Naive thymus-derived CD4-positive, alpha-beta T cell (primary cell): ENCODE measurements around the gene MED13L. TPM values are rescaled to one million over a fixed set of nuclear protein-coding genes. Genes with fewer than 3 reads are reported as not detected.

Source experiments
- ATAC-seq: fragments of 150-1000 bp; cut with Tn5 transposase; 2 replicates; pipeline ENCODE4 v1.10.0; 2021; ENCODE audit warnings: mild to moderate bottlenecking, moderate library complexity
- CTCF ChIA-PET: fragments of 350-600 bp; sonication (Branson Sonifier 250); formaldehyde crosslinking; loops from one replicate; lab custom pipeline; 2021; ENCODE audit warnings: antibody characterized with exemption; lab: Charles Lee
- POLR2A ChIA-PET: fragments of 350-600 bp; sonication (Branson Sonifier 250); formaldehyde crosslinking; loops from one replicate; lab custom pipeline; 2021; ENCODE audit warnings: antibody characterized with exemption, inconsistent platforms; lab: Charles Lee
- DNase-seq, 9 donors: peaks; one replicate each; pipeline versions ENCODE4 v3.0.0 to v3.0.0-alpha.2; 2020 to 2022; ENCODE audit warnings: mixed read lengths in 1 of 9
- H3K27ac ChIP-seq: one replicate; pipeline ENCODE4 v1.7.0; 2013; ENCODE audit warnings: mild to moderate bottlenecking, low read depth, low read length, moderate library complexity
- H3K27me3 ChIP-seq, 2 donors: one replicate each; pipeline ENCODE4 v1.7.0; 2013; ENCODE audit warnings: low read length in 2 of 2, mild to moderate bottlenecking in 2 of 2, moderate library complexity in 2 of 2; ENCODE audit not compliant: control insufficient read depth in 2 of 2, insufficient read depth in 2 of 2
- H3K36me3 ChIP-seq, 3 experiments: 1 replicate in 2 of 3; 2 replicates in 1 of 3; pipeline ENCODE4 v1.7.0; 2013; ENCODE audit warnings: low read length in 3 of 3, mild to moderate bottlenecking in 3 of 3, moderate library complexity in 1 of 3; ENCODE audit not compliant: insufficient read depth in 3 of 3, control insufficient read depth in 2 of 3
- H3K4me1 ChIP-seq, 2 donors: one replicate each; pipeline ENCODE4 v1.7.0; 2013; ENCODE audit warnings: low read length in 2 of 2, mild to moderate bottlenecking in 2 of 2, moderate library complexity in 1 of 2; ENCODE audit not compliant: control insufficient read depth in 2 of 2, insufficient read depth in 2 of 2
- H3K4me3 ChIP-seq: 2 replicates; pipeline ENCODE4 v1.7.0; 2013; ENCODE audit warnings: mild to moderate bottlenecking, low read length
- H3K9me3 ChIP-seq, 3 experiments: 1 replicate in 2 of 3; 2 replicates in 1 of 3; pipeline ENCODE4 v1.7.0; 2013; ENCODE audit warnings: low read length in 3 of 3; ENCODE audit not compliant: control insufficient read depth in 2 of 3
- H3K27ac Mint-ChIP-seq, 9 donors: one replicate each; pipeline ENCODE4 v1.8.0; 2020 to 2022; ENCODE audit warnings: mixed read lengths in 9 of 9, mild to moderate bottlenecking in 8 of 9, moderate library complexity in 5 of 9, inconsistent platforms in 2 of 9
- H3K27me3 Mint-ChIP-seq, 5 donors: one replicate each; pipeline ENCODE4 v1.8.0; 2021 to 2022; ENCODE audit warnings: mixed read lengths in 5 of 5, mild to moderate bottlenecking in 1 of 5
- H3K36me3 Mint-ChIP-seq, 5 donors: one replicate each; pipeline ENCODE4 v1.8.0; 2020 to 2022; ENCODE audit warnings: mixed read lengths in 5 of 5, mild to moderate bottlenecking in 3 of 5, inconsistent platforms in 1 of 5
- H3K4me1 Mint-ChIP-seq, 7 donors: one replicate each; pipeline ENCODE4 v1.8.0; 2020 to 2022; ENCODE audit warnings: mixed read lengths in 7 of 7, mild to moderate bottlenecking in 3 of 7, inconsistent platforms in 1 of 7
- H3K4me3 Mint-ChIP-seq, 10 donors: one replicate each; pipeline ENCODE4 v1.8.0; 2020 to 2022; ENCODE audit warnings: mild to moderate bottlenecking in 10 of 10, mixed read lengths in 10 of 10, moderate library complexity in 6 of 10, inconsistent platforms in 2 of 10
- H3K9me3 Mint-ChIP-seq, 11 donors: one replicate each; pipeline ENCODE4 v1.8.0; 2020 to 2022; ENCODE audit warnings: mixed read lengths in 11 of 11, mild to moderate bottlenecking in 4 of 11, inconsistent platforms in 1 of 11, moderate library complexity in 1 of 11
- intact Hi-C, 2 donors: fragments of 100-400 bp; cut with micrococcal nuclease; formaldehyde crosslinking; loops; one replicate each; pipeline ENCODE4 v1.15.1; 2023
- polyA plus RNA-seq, 2 donors: library from polyadenylated mRNA; unstranded; fragments of 300-500 nt; fragmentation: Illumina TruSeq; gene quantifications; one replicate each; pipeline ENCODE4 v1.2.3, GENCODE V29; 2021
- total RNA-seq, 6 experiments: library from RNA in 5 of 6; stranded (reverse) in 5 of 6; gene quantifications; 1 replicate in 5 of 6; 2 replicates in 1 of 6; pipeline ENCODE4 v1.2.3 and lab custom pipeline; 2021 to 2026

MED13L gene
- total and polyA plus RNA-seq, 7 experiments from 2014 or later = 8.3 to 283 (median 155) TPM

- Mint-ChIP-seq H3K36me3 (peaks cover 0 to 3% (median 0%) of the 10 kb centered on the region in 5 donors), H3K4me3 (no peak overlapping the region), H3K27me3 (no peaks in the 10 kb centered on the region), H3K9me3 (no peaks in the 10 kb centered on the region), H3K4me1 (peaks cover 28 to 89% (median 56%) of the 10 kb centered on the region in 7 donors), H3K27ac (no peak overlapping the region)
- peaks cover 0 to 15% of the 10 kb centered on the region in 2 donors for H3K4me1 ChIP-seq
- no peaks in the 10 kb centered on the region for H3K36me3 ChIP-seq
- ChIA-PET CTCF (no interaction called here), POLR2A (no interaction called here)
- H3K27ac ChIP-seq = no peak overlapping the region
- ATAC-seq = no peak
- no peak for DNase-seq
- H3K27me3 ChIP-seq = no peaks in the 10 kb centered on the region
- intact Hi-C loops = loop anchor here in 1 of 2 donors (1.0 kb wide), 1 partner anchor 10 kb away; no protein-coding TSS in a partner anchor
- no peak overlapping the region for H3K4me3 ChIP-seq
- H3K9me3 ChIP-seq = no peaks in the 10 kb centered on the region
Measured at GRCh38 chr12:116116650-116117424, 160.7 kb downstream of the MED13L start.

GRCh38 chr12:116113398-116114130 lies 163.9 kb downstream of the MED13L start:
- intact Hi-C loops = no loop called here
- DNase-seq = no peak
- peak overlapping the region in 3 of 10 donors; percentile 1 to 47 (median 4) for H3K4me3 Mint-ChIP-seq
- Histone ChIP-seq H3K27ac (no peak overlapping the region), H3K27me3 (no peaks in the 10 kb centered on the region), H3K36me3 (no peaks in the 10 kb centered on the region), H3K4me3 (no peak overlapping the region), H3K9me3 (no peaks in the 10 kb centered on the region), H3K4me1 (no peaks in the 10 kb centered on the region)
- CTCF ChIA-PET = no interaction called here
- H3K4me1 Mint-ChIP-seq = peaks cover 13 to 64% (median 48%) of the 10 kb centered on the region in 7 donors
- H3K9me3 Mint-ChIP-seq = no peaks in the 10 kb centered on the region
- POLR2A ChIA-PET = no interaction called here
- peak overlapping the region in 1 of 9 donors; percentile 32 for H3K27ac Mint-ChIP-seq
- ATAC-seq = no peak
- H3K36me3 Mint-ChIP-seq = peaks cover 0 to 20% (median 8%) of the 10 kb centered on the region in 5 donors
- H3K27me3 Mint-ChIP-seq = no peaks in the 10 kb centered on the region

GRCh38 chr12:116106870-116107269 lies 170.6 kb downstream of the MED13L start:
- POLR2A ChIA-PET = interaction anchor here (0.7 kb wide), 1 partner anchor 302 kb away, joined by 4 read pairs; no protein-coding TSS in a partner anchor
- H3K4me3 ChIP-seq = no peak overlapping the region
- H3K9me3 ChIP-seq = no peaks in the 10 kb centered on the region
- H3K4me1 Mint-ChIP-seq = peaks cover 4 to 47% (median 22%) of the 10 kb centered on the region in 7 donors
- no peaks in the 10 kb centered on the region for H3K4me1 ChIP-seq
- no peaks in the 10 kb centered on the region for H3K27me3 ChIP-seq
- intact Hi-C loops = loop anchor here in 1 of 2 donors (1.0 kb wide), 1 partner anchor 9 kb away; no protein-coding TSS in a partner anchor
- no peaks in the 10 kb centered on the region for H3K27me3 Mint-ChIP-seq
- peaks cover 0 to 4% (median 0%) of the 10 kb centered on the region in 3 experiments for H3K36me3 ChIP-seq
- ATAC-seq = no peak
- no peak for DNase-seq
- H3K27ac ChIP-seq = no peak overlapping the region
- CTCF ChIA-PET = interaction anchor here (0.6 kb wide), 1 partner anchor 88 kb away, joined by 3 read pairs; no protein-coding TSS in a partner anchor
- H3K27ac Mint-ChIP-seq = peak overlapping the region in 1 of 9 donors; percentile 17
- H3K9me3 Mint-ChIP-seq = no peaks in the 10 kb centered on the region
- peaks cover 0 to 49% (median 38%) of the 10 kb centered on the region in 5 donors for H3K36me3 Mint-ChIP-seq
- no peak overlapping the region for H3K4me3 Mint-ChIP-seq

GRCh38 chr12:116104167-116104767 lies 173.2 kb downstream of the MED13L start:
- POLR2A ChIA-PET = no interaction called here
- no peak overlapping the region for H3K4me3 Mint-ChIP-seq
- no peak overlapping the region for H3K27ac Mint-ChIP-seq
- H3K27ac ChIP-seq = no peak overlapping the region
- ATAC-seq = no peak
- H3K27me3 Mint-ChIP-seq = no peaks in the 10 kb centered on the region
- H3K9me3 ChIP-seq = no peaks in the 10 kb centered on the region
- no peak for DNase-seq
- peaks cover 3 to 43% (median 22%) of the 10 kb centered on the region in 5 donors for H3K36me3 Mint-ChIP-seq
- H3K36me3 ChIP-seq = peaks cover 0 to 4% (median 0%) of the 10 kb centered on the region in 3 experiments
- intact Hi-C loops = no loop called here
- peaks cover 17 to 52% (median 37%) of the 10 kb centered on the region in 7 donors for H3K4me1 Mint-ChIP-seq
- H3K9me3 Mint-ChIP-seq = no peaks in the 10 kb centered on the region
- H3K4me3 ChIP-seq = no peak overlapping the region
- CTCF ChIA-PET = no interaction called here
- H3K27me3 ChIP-seq = no peaks in the 10 kb centered on the region
- no peaks in the 10 kb centered on the region for H3K4me1 ChIP-seq

GRCh38 chr12:116101991-116102390 lies 175.5 kb downstream of the MED13L start:
- Histone ChIP-seq H3K4me1 (no peaks in the 10 kb centered on the region), H3K36me3 (peaks cover 0 to 3% (median 0%) of the 10 kb centered on the region in 3 experiments), H3K4me3 (no peak overlapping the region), H3K27ac (no peak overlapping the region), H3K9me3 (no peaks in the 10 kb centered on the region), H3K27me3 (no peaks in the 10 kb centered on the region)
- no peak for ATAC-seq
- Mint-ChIP-seq H3K27me3 (no peaks in the 10 kb centered on the region), H3K4me3 (no peak overlapping the region), H3K9me3 (no peaks in the 10 kb centered on the region), H3K27ac (no peak overlapping the region), H3K4me1 (peaks cover 19 to 51% (median 43%) of the 10 kb centered on the region in 7 donors), H3K36me3 (peaks cover 3 to 37% (median 22%) of the 10 kb centered on the region in 5 donors)
- intact Hi-C loops = no loop called here
- POLR2A ChIA-PET = no interaction called here
- DNase-seq = no peak
- CTCF ChIA-PET = no interaction called here

- intact Hi-C loops = no loop called here
Measured at GRCh38 chr12:116099652-116100432, 177.7 kb downstream of the MED13L start.

More at GRCh38 chr12:116099652-116100432, 177.7 kb downstream of the MED13L start:
- ATAC-seq = no peak
- peaks cover 3 to 21% (median 16%) of the 10 kb centered on the region in 5 donors for H3K36me3 Mint-ChIP-seq
- no peak overlapping the region for H3K4me3 ChIP-seq
- CTCF ChIA-PET = no interaction called here
- H3K27me3 Mint-ChIP-seq = no peaks in the 10 kb centered on the region
- no peak overlapping the region for H3K27ac ChIP-seq
- POLR2A ChIA-PET = no interaction called here
- H3K36me3 ChIP-seq = no peaks in the 10 kb centered on the region
- H3K4me1 Mint-ChIP-seq = peaks cover 13 to 46% (median 31%) of the 10 kb centered on the region in 7 donors
- H3K27ac Mint-ChIP-seq = peak overlapping the region in 2 of 9 donors; percentile 5 to 13
- H3K9me3 Mint-ChIP-seq = no peaks in the 10 kb centered on the region
- H3K27me3 ChIP-seq = no peaks in the 10 kb centered on the region
- DNase-seq = no peak
- no peaks in the 10 kb centered on the region for H3K9me3 ChIP-seq
- H3K4me3 Mint-ChIP-seq = no peak overlapping the region
- H3K4me1 ChIP-seq = no peaks in the 10 kb centered on the region
